ENCODE measurements around the gene PCA3.

Gene PCA3

DNA sequence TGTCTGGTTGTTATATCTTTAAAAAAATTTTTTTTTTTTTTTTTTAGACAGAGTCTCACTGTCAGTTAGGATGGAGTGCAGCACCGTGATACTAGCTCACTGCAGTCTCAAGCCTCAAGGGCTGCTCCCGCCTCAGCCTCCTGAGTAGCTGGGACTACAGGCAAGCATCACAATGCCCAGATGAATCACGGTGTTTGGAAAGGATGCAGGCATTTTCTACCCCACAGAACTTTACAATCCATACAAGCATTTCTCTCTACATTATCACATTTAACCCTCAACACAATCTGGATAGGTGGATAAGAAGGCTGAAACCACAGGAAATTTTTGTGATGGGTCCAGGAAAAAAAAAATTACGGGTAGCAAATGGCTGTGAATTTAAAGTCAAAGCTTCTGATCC, 5.8 kb upstream of the PCA3 start:
- DNase-seq = no peak

GRCh38 chr9:76759732-76760131, 4.5 kb upstream of the PCA3 start:
- DNase-seq = no peak

GRCh38 chr9:76761448-76761847, 2.8 kb upstream of the PCA3 start:
- no peak for DNase-seq

DNA sequence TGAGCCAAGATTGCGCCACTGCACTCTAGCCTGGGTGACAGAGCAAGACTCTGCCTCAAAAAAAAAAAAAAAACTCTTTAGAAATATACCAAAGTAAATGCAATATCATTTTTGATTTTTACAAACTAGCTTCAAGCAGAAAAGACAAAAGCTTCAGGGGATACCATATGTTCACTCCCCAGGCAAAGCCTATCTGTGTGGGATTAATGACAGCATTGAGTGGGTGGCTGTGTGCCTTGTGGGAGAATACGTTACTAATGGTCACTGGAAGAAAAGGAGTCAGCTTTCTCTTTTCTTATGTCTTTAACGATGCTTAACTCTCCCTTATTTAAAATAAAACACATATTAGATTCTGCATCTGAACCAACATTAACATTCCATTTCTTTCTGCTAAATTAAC, 1.9 kb downstream of the PCA3 start:
- DNase-seq = no peak

GRCh38 chr9:76772686-76773445, 8.6 kb downstream of the PCA3 start:
- no peak for DNase-seq

- DNase-seq = no peak
Observed at GRCh38 chr9:76784881-76785280, 20.6 kb downstream of the PCA3 start.

DNA sequence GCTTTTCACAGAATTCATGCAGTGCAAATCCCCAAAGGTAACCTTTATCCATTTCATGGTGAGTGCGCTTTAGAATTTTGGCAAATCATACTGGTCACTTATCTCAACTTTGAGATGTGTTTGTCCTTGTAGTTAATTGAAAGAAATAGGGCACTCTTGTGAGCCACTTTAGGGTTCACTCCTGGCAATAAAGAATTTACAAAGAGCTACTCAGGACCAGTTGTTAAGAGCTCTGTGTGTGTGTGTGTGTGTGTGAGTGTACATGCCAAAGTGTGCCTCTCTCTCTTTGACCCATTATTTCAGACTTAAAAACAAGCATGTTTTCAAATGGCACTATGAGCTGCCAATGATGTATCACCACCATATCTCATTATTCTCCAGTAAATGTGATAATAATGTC, 21.3 kb downstream of the PCA3 start:
- no peak for DNase-seq

- DNase-seq = no peak
Observed at GRCh38 chr9:76787677-76788076, 23.4 kb downstream of the PCA3 start.

GRCh38 chr9:76789840-76790239, 25.6 kb downstream of the PCA3 start:
- DNase-seq = no peak

DNA sequence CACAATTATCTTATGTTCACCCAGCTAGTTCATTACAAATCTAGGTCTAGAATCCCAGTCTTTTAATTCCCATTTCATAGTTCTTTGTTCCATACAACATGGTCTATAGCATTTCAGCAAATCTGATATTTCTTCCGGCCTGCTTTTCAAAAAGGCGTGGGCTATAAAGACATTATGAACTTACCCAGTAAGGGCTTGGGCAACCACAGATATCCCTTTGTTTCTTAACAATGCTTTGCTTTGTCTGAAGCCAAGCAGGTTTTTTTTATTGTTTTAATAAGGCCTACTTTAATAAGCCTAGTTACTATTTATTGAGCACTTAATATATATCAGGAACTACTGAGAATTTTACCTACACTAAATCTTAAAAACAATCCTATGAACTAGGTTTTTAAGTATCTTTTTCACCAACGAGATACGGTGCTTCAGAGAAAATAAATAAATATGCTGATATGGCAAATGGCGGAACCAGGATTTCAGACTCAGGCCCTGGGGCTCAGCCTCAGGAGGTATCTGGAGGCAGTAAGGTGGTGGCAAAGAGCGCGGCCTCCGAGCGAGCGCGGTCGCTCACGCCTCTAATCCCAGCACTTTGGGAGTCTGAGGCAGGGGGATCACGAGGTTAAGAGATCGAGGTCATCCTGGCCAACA, 29.7 kb downstream of the PCA3 start:
- no peak for DNase-seq

DNA sequence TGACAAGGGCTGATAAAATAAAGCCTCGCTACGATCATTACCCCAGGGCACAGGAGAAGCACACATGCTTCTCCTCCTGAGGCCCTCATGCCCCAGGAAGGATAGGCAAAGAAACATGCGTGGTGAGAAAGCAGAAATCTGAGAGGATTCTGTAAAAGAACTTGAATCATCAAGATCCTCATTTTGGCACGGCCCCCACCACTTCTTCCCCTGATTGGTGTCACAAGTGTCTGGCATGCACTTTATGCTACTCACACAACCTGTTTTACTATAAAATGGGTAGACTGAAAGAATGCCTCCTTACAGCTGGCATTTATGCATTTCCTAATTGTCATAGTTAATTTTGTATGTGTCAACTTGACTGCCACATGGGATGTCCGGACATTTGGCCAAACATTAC, 32.1 kb downstream of the PCA3 start:
- DNase-seq = no peak

DNA sequence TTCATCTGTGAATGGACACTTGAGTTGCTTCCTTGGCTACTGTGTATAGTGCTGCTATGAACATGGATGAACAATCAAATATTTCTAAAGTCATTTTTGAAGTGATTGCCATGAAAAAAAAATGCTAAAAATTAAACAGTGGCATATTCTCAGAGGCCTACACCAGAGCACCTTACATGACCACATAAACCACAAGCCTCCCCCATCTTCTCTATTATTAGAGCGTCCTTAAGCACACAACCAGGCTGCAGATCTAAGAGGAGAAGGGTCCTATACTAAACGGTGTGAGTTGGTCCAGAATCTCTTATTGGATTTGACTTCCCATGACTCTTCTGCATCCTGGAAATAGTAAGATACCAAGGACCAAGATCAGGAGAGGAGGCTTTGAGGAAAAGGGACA, 34.3 kb downstream of the PCA3 start:
- DNase-seq = no peak

DNA sequence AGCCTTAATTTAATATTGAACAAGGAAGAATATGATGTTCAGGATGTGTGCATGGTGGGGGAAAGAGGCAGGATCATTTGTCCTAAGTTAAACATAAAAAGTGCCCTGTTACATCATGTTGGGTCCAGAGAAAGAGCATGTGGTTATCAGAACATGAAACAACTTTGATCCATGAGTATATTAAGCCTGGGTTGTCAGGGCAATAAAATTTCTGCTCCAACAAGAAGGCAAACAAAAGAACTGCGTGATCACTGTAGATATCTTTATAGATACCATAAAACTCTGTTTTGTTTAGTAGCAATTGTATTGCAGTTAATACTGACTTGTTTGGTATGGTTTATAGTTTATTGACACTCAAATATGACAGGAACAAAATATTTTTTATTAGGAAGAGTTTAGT, 35.2 kb downstream of the PCA3 start:
- DNase-seq = no peak

GRCh38 chr9:76800901-76801300, 36.7 kb downstream of the PCA3 start:
- no peak for DNase-seq

DNA sequence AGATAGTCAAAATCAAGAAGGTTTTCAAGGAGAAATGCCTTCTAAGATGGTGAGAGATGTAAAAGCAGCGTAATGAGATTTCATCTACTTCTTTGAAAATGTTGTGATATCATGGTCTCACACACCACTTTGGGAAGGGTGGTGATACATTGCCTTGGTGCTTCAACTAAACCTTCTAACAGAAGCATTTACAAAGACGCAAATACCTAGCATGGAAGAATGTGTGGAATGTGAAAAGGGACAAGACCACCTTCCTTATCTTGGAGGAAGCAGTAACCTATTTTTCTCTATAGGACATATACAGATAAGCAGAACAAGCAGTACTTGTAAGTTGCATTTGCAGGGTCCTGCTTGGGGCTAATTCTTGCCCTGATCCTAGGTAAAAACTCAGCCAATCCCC, 38.8 kb downstream of the PCA3 start:
- DNase-seq = no peak

DNA sequence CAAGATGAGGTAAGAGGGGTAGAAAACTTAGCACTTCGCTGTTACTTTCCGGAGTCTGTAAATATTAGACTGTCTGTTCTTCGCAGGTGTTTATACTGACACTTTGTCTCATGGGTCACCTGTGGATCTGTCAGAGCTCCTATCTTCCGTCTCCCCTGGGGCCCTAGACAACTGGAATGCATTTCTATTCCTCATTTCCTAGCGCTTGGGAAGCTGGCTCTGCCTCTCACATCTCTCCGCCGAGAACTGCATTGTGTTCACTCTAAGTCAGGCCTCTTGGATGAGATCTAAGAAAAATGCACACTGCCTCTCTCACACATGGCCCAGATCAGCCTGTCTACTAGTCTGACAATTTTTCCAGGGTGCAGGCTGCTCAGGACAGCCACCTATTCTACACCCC, 39.5 kb downstream of the PCA3 start:
- DNase-seq = no peak

- no peak for DNase-seq
Observed at GRCh38 chr9:76808636-76809035, 44.4 kb downstream of the PCA3 start.

GRCh38 chr9:76810377-76810957, 46.2 kb downstream of the PCA3 start:
- DNase-seq = no peak

- DNase-seq = no peak
Observed at GRCh38 chr9:76812591-76812990, 48.4 kb downstream of the PCA3 start.

DNA sequence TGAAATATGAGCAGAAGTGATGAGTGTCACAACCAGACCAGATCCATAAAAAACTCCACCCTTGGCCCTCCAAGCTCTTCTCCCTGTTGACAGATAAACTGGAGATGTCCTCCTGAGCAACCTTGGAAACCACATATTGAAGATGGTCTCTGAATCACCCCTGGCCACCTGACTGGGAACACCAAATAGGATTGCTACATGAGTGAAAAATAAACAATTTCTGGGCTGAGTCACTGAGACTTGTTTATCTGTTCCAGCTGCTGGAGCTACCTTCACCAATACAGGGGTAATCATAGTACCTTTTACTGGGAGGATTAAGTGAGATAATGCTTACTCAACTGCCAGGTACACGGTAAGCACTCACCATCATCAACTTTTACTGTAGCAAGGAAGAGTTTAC, 53.3 kb downstream of the PCA3 start:
- no peak for DNase-seq

DNA sequence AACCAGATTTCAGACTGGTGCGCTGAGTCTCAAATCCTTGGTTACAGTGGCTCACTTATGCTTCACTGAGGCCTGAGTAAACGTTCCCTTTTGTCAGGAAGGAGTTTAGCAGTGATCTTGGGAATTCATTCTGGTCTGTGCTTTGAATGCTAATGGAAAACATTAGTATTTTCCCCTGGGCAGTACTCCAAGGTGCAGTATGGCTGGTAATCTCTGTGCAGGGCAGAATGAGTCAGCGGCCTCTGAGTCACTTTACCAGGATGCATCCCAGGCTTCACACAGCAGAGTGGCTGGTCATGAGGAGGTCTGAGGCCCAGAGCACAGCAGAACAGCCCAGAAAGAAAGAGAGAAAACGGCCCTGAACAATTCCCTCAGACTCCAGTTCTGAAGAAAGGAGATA, 54.0 kb downstream of the PCA3 start:
- DNase-seq = no peak

DNA sequence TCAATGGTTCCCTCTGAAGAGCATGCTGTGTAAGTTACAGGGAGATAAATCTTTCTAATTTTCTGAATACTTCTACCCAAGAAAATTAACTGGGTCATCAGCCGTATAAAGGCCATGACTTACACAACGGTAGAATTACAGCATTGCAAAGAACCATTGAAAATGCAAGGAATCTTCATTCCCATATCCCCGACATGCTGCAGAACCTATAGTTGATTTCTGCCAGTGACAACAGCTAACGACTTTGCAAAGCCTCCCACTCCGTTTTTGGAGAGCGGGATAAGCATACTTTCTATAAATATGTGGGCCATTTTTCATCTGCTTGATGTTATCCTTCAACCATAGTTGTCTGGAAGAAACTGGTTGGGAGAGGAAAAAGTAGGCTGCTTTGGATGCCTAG, 56.2 kb downstream of the PCA3 start:
- DNase-seq = no peak

DNA sequence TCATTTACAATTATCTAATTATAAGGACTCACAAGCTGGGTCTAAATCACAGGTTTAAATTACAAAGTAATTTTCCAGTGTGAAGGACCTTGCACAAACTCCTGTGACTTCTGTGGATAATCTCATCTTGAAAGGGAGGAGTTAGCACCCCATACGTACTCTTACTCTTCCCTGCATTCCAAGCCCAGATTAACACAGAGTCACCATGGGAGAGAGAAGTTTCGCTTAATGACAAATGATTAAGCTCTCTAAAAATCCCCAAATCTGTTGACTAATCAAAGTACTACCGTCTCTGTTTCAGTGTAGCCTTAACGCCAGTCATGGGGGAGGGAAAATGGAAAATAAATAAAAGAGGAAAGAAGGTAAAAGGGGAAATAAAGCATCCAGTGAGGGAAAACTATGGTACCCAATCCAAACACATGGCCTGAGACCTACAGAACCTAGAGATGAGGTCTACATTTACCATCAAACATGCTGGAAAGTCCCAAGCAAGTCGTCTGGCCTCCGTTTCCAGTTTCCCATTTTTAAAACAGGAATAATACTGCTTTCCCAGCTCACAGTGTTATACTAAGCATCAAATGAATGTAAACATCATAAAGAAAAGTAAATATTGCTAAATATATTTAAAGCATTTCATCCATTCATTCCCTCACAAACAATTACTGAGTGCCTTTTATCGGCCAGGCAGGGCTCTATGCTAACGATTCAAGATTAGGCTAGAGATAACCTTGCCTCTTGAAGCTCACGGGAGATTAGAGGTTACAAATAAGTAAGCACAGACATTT, 63.2 kb downstream of the PCA3 start:
- DNase-seq = no peak

GRCh38 chr9:76828447-76828846, 64.2 kb downstream of the PCA3 start:
- DNase-seq = no peak
